Calu3 (cell line): ENCODE results near the gene PXK. TPM values are rescaled to one million over a fixed set of nuclear protein-coding genes. Genes with fewer than 3 reads are reported as not detected.

Source experiments
- BruUV-seq: library from RNA; stranded (reverse); fragments of 400-500 nt; replicated peaks from 2 replicates; lab custom pipeline; 2021; lab: Mats Ljungman, UMichigan
- CTCF ChIA-PET: fragments of 300-600 bp; sonication (Branson Sonifier 250); formaldehyde crosslinking; loops from one replicate; lab custom pipeline; 2022; ENCODE audit warnings: antibody characterized with exemption; lab: Charles Lee
- DNase-seq: peaks from one replicate; pipeline ENCODE4 v3.0.0; 2022
- H3K27ac Mint-ChIP-seq: one replicate; pipeline ENCODE4 v1.8.0; 2022; ENCODE audit warnings: mixed read lengths; ENCODE audit not compliant: unreplicated experiment
- H3K27me3 Mint-ChIP-seq: one replicate; pipeline ENCODE4 v1.8.0; 2022; ENCODE audit warnings: mixed read lengths; ENCODE audit not compliant: unreplicated experiment
- H3K36me3 Mint-ChIP-seq: one replicate; pipeline ENCODE4 v1.8.0; 2022; ENCODE audit warnings: mild to moderate bottlenecking, moderate library complexity, mixed read lengths; ENCODE audit not compliant: insufficient read depth, unreplicated experiment
- H3K4me1 Mint-ChIP-seq: one replicate; pipeline ENCODE4 v1.8.0; 2022; ENCODE audit warnings: mild to moderate bottlenecking, low read depth, mixed read lengths; ENCODE audit not compliant: unreplicated experiment
- H3K4me3 Mint-ChIP-seq: one replicate; pipeline ENCODE4 v1.8.0; 2022; ENCODE audit warnings: mild to moderate bottlenecking, low read depth, moderate library complexity, mixed read lengths; ENCODE audit not compliant: unreplicated experiment
- H3K9me3 Mint-ChIP-seq: one replicate; pipeline ENCODE4 v1.8.0; 2022; ENCODE audit warnings: low read depth, mixed read lengths; ENCODE audit not compliant: unreplicated experiment
- intact Hi-C: fragments of 100-400 bp; cut with micrococcal nuclease; formaldehyde crosslinking; loops from one replicate; pipeline ENCODE4 v1.10.0; 2022; ENCODE audit not compliant: unreplicated experiment
- total RNA-seq: library from RNA; stranded (reverse); gene quantifications from 2 replicates; pipeline ENCODE4 v1.2.3, GENCODE V29; 2022
- TF ChIP-seq, protein P1 (sequence below): fragments of 200-600 bp; IDR thresholded peaks from one replicate; pipeline ENCODE4 v1.8.0; 2022; ENCODE audit warnings: antibody characterized with exemption; ENCODE audit not compliant: unreplicated experiment

The PXK gene
- total RNA-seq, 1 experiment from 2014 or later: 8.6 TPM

GRCh38 chr3:58392181-58392580 lies 59.5 kb downstream of the PXK start:
- H3K4me1 Mint-ChIP-seq: no peaks in the 10 kb centered on the region
- CTCF ChIA-PET: interaction anchor here (0.5 kb wide), 1 partner anchor 178 kb away, joined by 5 read pairs; no protein-coding TSS in a partner anchor
- intact Hi-C loops: no loop called here
- no peak for DNase-seq
- no peak overlapping the region for H3K4me3 Mint-ChIP-seq
- no peaks in the 10 kb centered on the region for H3K9me3 Mint-ChIP-seq
- no peaks in the 10 kb centered on the region for H3K36me3 Mint-ChIP-seq
- TF ChIP-seq, protein P1, sequence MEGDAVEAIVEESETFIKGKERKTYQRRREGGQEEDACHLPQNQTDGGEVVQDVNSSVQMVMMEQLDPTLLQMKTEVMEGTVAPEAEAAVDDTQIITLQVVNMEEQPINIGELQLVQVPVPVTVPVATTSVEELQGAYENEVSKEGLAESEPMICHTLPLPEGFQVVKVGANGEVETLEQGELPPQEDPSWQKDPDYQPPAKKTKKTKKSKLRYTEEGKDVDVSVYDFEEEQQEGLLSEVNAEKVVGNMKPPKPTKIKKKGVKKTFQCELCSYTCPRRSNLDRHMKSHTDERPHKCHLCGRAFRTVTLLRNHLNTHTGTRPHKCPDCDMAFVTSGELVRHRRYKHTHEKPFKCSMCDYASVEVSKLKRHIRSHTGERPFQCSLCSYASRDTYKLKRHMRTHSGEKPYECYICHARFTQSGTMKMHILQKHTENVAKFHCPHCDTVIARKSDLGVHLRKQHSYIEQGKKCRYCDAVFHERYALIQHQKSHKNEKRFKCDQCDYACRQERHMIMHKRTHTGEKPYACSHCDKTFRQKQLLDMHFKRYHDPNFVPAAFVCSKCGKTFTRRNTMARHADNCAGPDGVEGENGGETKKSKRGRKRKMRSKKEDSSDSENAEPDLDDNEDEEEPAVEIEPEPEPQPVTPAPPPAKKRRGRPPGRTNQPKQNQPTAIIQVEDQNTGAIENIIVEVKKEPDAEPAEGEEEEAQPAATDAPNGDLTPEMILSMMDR: no peak
- H3K27me3 Mint-ChIP-seq: no peaks in the 10 kb centered on the region
- no peak overlapping the region for H3K27ac Mint-ChIP-seq
- no TSS peak for BruUV-seq

DNA sequence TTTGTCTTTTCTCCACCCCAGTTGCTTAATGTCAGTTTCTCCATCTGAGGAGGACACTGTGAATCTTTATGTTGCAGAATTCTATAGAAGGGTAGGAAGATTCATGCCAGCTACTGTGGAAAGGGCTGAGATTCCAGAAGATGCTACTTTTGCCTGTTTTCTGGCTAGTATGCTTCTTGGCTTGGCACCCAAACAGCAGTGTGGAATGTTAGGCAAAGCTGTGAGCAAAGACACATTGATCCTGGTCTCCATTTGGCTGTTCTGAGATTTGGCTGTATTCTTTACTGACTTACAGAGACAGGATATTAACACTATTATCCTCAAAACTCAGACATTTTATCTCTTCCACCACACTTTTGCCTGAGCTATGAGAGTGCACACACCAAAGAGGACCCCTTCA lies 61.6 kb downstream of the PXK start:
- Mint-ChIP-seq H3K36me3 (no peaks in the 10 kb centered on the region), H3K4me1 (no peaks in the 10 kb centered on the region), H3K9me3 (no peaks in the 10 kb centered on the region), H3K27me3 (no peaks in the 10 kb centered on the region), H3K27ac (no peak overlapping the region), H3K4me3 (no peak overlapping the region)
- CTCF ChIA-PET: no interaction called here
- no TSS peak for BruUV-seq
- TF ChIP-seq, protein P1: no peak
- intact Hi-C loops: no loop called here
- no peak for DNase-seq

DNA sequence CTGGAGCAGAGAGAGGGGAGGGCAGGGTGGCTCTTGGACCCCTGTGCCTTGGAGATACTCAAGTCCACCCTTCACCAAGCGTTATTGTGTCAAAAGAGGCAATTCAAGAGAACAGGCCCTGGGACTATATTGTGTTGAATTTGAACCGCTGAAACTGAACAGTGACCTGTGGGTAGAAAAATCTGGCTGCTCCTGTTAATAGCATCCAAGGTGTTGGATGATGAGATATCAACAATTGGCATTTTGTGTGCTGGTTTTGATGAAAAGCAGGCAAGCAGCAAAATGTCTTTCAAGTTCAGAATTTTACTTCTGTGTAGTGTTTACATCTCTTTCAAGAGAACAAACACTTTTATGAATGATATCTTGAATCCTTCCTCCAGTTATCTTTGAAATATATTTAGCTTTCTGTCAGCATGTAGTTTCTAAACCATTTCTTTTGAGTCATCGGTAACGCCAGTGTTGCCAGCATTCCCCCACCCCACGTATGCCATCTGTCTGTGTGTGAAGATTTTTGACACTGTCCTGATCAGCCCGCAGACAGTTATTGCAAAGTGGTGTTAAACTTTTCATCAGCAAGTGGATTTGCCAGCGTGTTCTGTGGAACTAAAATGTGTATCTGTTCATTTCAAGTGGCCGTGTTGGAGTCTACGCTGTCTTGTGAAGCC lies 66.1 kb downstream of the PXK start:
- no TSS peak for BruUV-seq
- intact Hi-C loops: no loop called here
- Mint-ChIP-seq H3K27me3 (no peaks in the 10 kb centered on the region), H3K9me3 (no peaks in the 10 kb centered on the region), H3K27ac (no peak overlapping the region), H3K36me3 (no peaks in the 10 kb centered on the region), H3K4me1 (no peaks in the 10 kb centered on the region), H3K4me3 (no peak overlapping the region)
- DNase-seq: no peak
- CTCF ChIA-PET: no interaction called here
- TF ChIP-seq, protein P1: no peak

DNA sequence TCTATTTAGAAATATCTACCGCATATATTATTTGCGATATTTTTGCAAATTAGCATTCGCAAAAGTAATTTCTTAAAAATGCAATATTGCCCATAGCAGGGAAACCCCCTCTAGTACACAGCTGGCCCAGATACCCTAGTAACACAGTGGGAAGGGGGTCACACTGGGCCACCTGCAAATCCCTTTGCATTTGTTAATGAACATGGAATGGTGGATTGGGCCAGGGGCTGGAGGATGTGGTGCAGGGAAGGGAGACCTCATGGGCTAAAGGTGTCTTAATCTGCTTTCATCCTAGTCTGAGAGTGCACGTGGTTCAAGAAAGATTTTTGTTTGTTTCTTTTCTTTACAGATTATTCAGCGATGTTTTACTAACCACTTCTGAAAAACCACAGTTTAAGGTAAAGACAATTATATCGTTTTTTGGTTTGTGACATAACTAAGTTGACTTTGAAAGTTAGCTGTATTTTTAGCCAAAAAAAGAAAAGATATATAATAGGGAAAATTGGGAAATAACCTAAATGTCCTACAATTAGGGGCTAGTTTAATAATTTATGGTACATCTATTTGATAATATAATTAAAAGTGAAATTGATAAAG lies 70.9 kb downstream of the PXK start:
- Mint-ChIP-seq H3K27ac (no peak overlapping the region), H3K4me3 (no peak overlapping the region), H3K27me3 (no peaks in the 10 kb centered on the region), H3K36me3 (no peaks in the 10 kb centered on the region), H3K9me3 (no peaks in the 10 kb centered on the region), H3K4me1 (no peaks in the 10 kb centered on the region)
- no peak for DNase-seq
- no TSS peak for BruUV-seq
- TF ChIP-seq, protein P1: no peak
- intact Hi-C loops: no loop called here
- CTCF ChIA-PET: interaction anchor here (0.5 kb wide), 1 partner anchor 1106 kb away, joined by 3 read pairs; no protein-coding TSS in a partner anchor
